Measurements from ENCODE around the gene CCL21. TPM values are rescaled to one million over a fixed set of nuclear protein-coding genes. Genes with fewer than 3 reads are reported as not detected.
A peak's percentile ranks its signal among the peaks of the same experiment; 100 is the strongest.

CCL21 gene
- total and polyA plus RNA-seq, 2 of the 13 experiments (the other 11 are each of a cell fraction or from before 2014, with no cell fraction given): not detected

- intact Hi-C loops (cut with micrococcal nuclease; ENCODE audit: unreplicated experiment) (loop anchor here (2.0 kb wide), 1 partner anchor 77 kb away; no protein-coding TSS in a partner anchor), in situ Hi-C loops (cut with HindIII; ENCODE audit: extremely low pct_ligation_motif_present, low pct_unique_long_range_greater_than_20kb) (no loop called here)
- WGBS (ENCODE audit: low lambda C conversion rate): 3% methylated on average over 3 of the region's 3 CpGs
- CTCF ChIA-PET (ENCODE audit: low intra/inter-chr PET ratio, low total read pairs): no interaction called here
- H3K4me2 ChIP-seq (ENCODE audit: low read depth, low read length): no peak overlapping the region
- H3K79me2 ChIP-seq (ENCODE audit: insufficient read depth, low read length): no peaks in the 10 kb centered on the region
- TF ChIP-seq RELA (CRISPR knock-in tag; IDR thresholded peaks at IDR 0.05): peak; percentile 99
- TF ChIP-seq ZNF143 (CRISPR knock-in tag; IDR thresholded peaks at IDR 0.05): no peak
- 0 out of 2 replicates have a peak, but pooled peaks have one; percentile 2 for TF ChIP-seq CEBPB (IDR thresholded peaks at IDR 0.05; ENCODE audit: borderline replicate concordance, low read depth, low read length)
- no peak for TF ChIP-seq THAP11 (CRISPR knock-in tag; IDR thresholded peaks at IDR 0.05)
- TF ChIP-seq SKI (IDR thresholded peaks at IDR 0.05; ENCODE audit: partially characterized antibody): peak; percentile 30
- FAIRE-seq (no peak), DNase-seq (ENCODE audit: low spot score) (no peak), ATAC-seq (peak; percentile 76)
- no peaks in the 10 kb centered on the region for H4K20me1 ChIP-seq (ENCODE audit: insufficient read depth, low read length)
- H2AFZ ChIP-seq (ENCODE audit: low read length): no peak overlapping the region
- no peak overlapping the region for H3K9ac ChIP-seq (ENCODE audit: insufficient read depth, low read depth, low read length)
- BruUV-seq (replicated peaks): no TSS peak
- peaks cover 0 to 5% of the 10 kb centered on the region in 2 experiments; a peak in 3 of 5 replicates for H3K27me3 ChIP-seq (ENCODE audit: control insufficient read depth in 1 of 2, insufficient read depth in 2 of 2, low read length in 2 of 2)
- H3K36me3 ChIP-seq (replicated peaks in 1 of 2; ENCODE audit: control insufficient read depth in 1 of 2, insufficient read depth in 2 of 2, low read length in 2 of 2): no peaks in the 10 kb centered on the region
- POLR2A ChIA-PET: interaction anchor here (0.5 kb wide), 1 partner anchor 1597 kb away, joined by 3 read pairs; no protein-coding TSS in a partner anchor
- no peak overlapping the region for H3K4me3 ChIP-seq (replicated peaks in 1 of 3; ENCODE audit: insufficient read depth in 1 of 3, low read depth in 2 of 3, low read length in 3 of 3)
- H3K9me3 ChIP-seq (ENCODE audit: low read length): no peaks in the 10 kb centered on the region
- peaks cover 9% of the 10 kb centered on the region; the same call in 1 of the 2 replicates for H3K4me1 ChIP-seq (ENCODE audit: insufficient read depth, low read length)
- no peak overlapping the region for H3K27ac ChIP-seq (ENCODE audit: extremely low read length, insufficient read depth, low read length)
Observed at GRCh38 chr9:34717996-34718614, 8.2 kb upstream of the CCL21 start.

- 37% methylated on average over 4 of the region's 4 CpGs for WGBS (ENCODE audit: low lambda C conversion rate)
- ATAC-seq (no peak), DNase-seq (ENCODE audit: low spot score) (no peak), FAIRE-seq (no peak)
- Histone ChIP-seq H3K79me2 (ENCODE audit: insufficient read depth, low read length) (no peaks in the 10 kb centered on the region), H4K20me1 (ENCODE audit: insufficient read depth, low read length) (no peaks in the 10 kb centered on the region), H3K27me3 (ENCODE audit: control insufficient read depth in 1 of 2, insufficient read depth in 2 of 2, low read length in 2 of 2) (peaks cover 0 to 5% of the 10 kb centered on the region in 2 experiments; a peak in 3 of 5 replicates), H3K9ac (ENCODE audit: insufficient read depth, low read depth, low read length) (no peak overlapping the region), H3K4me3 (replicated peaks in 1 of 3; ENCODE audit: insufficient read depth in 1 of 3, low read depth in 2 of 3, low read length in 3 of 3) (no peak overlapping the region), H3K4me1 (ENCODE audit: insufficient read depth, low read length) (peaks cover 9% of the 10 kb centered on the region; the same call in 1 of the 2 replicates), H3K9me3 (ENCODE audit: low read length) (no peaks in the 10 kb centered on the region), H3K4me2 (ENCODE audit: low read depth, low read length) (no peak overlapping the region), H3K27ac (ENCODE audit: extremely low read length, insufficient read depth, low read length) (no peak overlapping the region), H2AFZ (ENCODE audit: low read length) (no peak overlapping the region), H3K36me3 (replicated peaks in 1 of 2; ENCODE audit: control insufficient read depth in 1 of 2, insufficient read depth in 2 of 2, low read length in 2 of 2) (no peaks in the 10 kb centered on the region)
- CTCF ChIA-PET (ENCODE audit: low intra/inter-chr PET ratio, low total read pairs): no interaction called here
- POLR2A ChIA-PET: no interaction called here
- BruUV-seq (replicated peaks): no TSS peak
- no peak for TF ChIP-seq ZKSCAN8 (CRISPR knock-in tag; IDR thresholded peaks at IDR 0.05; ENCODE audit: borderline replicate concordance)
- TF ChIP-seq ESRRA (CRISPR knock-in tag; IDR thresholded peaks at IDR 0.05; ENCODE audit: low read depth): no peak
- no peak for TF ChIP-seq SIX1 (CRISPR knock-in tag; IDR thresholded peaks at IDR 0.05; ENCODE audit: borderline replicate concordance)
- TF ChIP-seq MYC (CRISPR knock-in tag; IDR thresholded peaks at IDR 0.05; ENCODE audit: borderline replicate concordance): no peak
- TF ChIP-seq FOXK2 (IDR thresholded peaks at IDR 0.05): no peak
- TF ChIP-seq ZFP36 (IDR thresholded peaks at IDR 0.05; ENCODE audit: borderline replicate concordance, low read depth, low read length, partially characterized antibody): no peak
- TF ChIP-seq ZNF75D (CRISPR knock-in tag; IDR thresholded peaks at IDR 0.05; ENCODE audit: borderline replicate concordance): no peak
- no peak for TF ChIP-seq DMAP1 (CRISPR knock-in tag; IDR thresholded peaks at IDR 0.05)
- no peak for TF ChIP-seq RORA (CRISPR knock-in tag; IDR thresholded peaks at IDR 0.05)
- no peak for TF ChIP-seq LCORL (IDR thresholded peaks at IDR 0.05)
- TF ChIP-seq LCORL (CRISPR knock-in tag; IDR thresholded peaks at IDR 0.05): no peak
- TF ChIP-seq THAP11 (CRISPR knock-in tag; IDR thresholded peaks at IDR 0.05): no peak
- no peak for TF ChIP-seq ZNF138 (CRISPR knock-in tag; IDR thresholded peaks at IDR 0.05; ENCODE audit: low read depth)
- TF ChIP-seq ZNF510 (CRISPR knock-in tag; IDR thresholded peaks at IDR 0.05; ENCODE audit: low read depth): no peak
- intact Hi-C loops (cut with micrococcal nuclease; ENCODE audit: unreplicated experiment) (no loop called here), in situ Hi-C loops (cut with HindIII; ENCODE audit: extremely low pct_ligation_motif_present, low pct_unique_long_range_greater_than_20kb) (no loop called here)
Observed at GRCh38 chr9:34716711-34717110, 6.8 kb upstream of the CCL21 start.
